Hippocampal formation (tissue), 2 donors: ENCODE data around the gene ARHGAP10.

Experiments
- DNase-seq, 2 donors: peaks; one replicate each; lab custom pipeline; 2025; lab: John Stamatoyannopoulos, UW

Gene ARHGAP10

DNA sequence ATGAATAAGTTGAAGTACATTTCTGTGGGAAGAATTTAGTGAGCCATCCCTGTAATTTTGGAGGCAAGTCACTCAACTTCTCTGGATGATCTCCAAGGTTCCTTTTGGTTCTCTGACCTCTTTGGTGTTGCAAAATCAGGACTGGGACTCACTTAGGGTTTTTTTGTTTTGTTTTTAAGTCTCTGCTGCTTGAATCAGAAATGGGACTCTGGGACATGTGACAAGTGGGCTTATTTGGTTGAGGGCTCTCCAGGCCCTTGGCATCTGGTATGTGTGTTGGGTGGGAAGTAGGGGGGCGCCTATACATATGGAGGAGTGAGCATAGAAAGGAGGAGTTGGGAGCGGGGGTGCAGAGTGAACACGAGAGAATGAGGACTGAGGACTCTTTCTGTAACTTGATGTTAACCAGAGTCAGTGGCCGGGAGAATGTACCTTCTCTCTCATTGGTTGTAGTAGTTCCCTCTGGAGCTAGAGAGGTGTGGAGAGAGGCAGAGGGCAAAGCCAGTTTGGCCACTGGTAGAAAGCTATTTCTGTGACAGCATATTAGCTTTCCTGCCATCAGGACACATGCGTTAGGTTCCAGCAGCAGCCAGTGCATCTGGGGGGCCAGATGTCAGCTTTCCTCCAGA lies 1.9 kb downstream of the ARHGAP10 start:
- no peak for DNase-seq

DNA sequence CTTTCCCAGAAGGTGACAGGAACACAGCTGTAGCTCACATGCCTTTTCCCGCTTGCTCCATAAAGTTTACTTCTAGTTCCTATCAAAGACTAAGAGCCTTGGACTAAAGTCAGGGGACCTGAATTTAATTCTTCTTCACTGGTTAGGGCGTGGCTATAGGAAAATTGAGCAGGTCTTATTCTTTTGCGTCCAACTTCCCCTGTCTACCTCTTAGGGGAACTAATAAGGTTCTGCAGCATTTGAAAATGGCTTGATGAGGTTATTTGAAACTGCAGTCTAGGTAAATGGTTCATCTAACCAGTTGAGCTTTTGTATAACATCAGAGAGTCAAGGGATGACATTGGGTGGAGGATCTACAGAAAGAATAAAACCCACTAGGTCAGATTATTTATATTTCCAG lies 2.6 kb downstream of the ARHGAP10 start:
- DNase-seq = no peak

DNA sequence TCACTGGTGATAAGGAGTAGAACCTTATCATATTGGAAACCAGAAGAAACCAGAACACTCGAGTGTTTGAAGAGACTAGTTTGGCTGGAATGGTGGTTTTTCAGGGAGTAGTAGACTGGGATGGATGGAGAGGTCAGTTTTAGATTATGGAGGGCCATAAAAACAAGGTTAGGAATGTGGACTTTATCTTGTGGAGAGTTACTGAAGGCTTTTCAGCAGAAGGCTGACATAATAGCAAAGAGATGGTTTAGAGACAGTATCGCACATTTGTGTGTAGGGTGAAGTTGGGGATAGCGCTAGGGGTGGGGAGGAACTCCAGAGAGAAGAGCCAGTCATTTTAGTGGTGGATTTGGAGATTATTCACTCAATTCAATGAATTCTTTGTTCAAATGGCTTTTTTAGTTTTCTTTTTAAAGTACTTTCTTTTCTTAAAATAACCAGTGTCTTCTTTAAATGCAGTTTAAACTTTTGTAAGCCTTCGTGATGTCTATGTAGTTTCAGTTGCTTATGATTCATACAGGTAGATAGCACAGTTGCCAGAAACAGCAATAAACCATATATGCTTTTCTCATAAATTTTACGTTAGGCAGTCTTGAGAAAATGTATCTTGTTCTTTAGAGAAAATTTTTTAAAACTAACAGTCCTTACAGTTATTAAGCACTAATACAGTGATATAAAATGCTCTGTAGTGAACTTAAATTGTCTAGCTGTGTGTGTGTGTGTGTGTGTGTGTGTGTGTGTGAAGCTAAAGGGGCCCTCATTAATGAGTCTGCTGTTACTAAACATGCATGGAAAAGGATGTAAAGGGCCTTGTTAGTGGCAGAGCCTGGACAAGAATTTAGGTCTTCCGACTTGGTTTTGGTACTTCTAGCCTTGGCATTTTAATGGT lies 3.8 kb downstream of the ARHGAP10 start:
- DNase-seq = no peak

DNA sequence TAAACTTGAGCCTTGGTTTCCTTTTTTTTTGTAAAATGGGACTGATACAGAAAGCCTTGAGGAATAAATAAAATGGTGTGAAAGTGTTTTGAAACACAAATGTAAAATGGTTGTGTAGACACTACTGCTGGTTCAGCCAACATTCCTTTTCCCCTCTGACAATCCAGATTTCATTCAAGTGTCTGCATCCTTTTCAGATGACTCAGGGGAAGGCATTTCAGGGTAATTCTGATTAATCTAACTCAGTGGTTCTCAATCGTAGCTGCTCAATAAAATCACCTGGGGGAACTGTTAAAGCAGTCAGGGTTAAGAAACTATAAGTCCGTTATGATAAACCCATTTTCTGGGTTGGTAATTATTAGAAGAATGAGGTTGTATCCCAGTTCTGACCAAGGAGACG lies 4.6 kb downstream of the ARHGAP10 start:
- no peak for DNase-seq

DNA sequence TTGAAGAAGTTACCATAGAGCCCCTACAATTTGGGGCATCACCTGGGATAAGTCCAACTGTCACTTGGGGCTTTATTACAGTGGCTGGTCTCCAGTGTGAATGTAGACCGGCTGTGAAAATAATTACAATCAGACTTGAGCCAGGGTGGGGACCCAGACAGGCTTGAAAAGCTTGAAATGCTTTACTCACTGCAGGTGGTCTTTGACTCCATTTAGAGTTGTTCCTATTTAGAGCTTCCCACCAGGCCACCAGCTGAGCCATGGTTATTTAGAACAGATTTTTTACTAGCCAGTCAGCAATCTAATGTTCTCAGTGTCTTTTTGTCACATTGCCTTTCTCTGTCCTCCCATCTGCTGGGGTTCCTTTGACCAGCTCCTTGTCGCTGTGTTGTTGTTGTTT lies 5.7 kb downstream of the ARHGAP10 start:
- DNase-seq = no peak

DNA sequence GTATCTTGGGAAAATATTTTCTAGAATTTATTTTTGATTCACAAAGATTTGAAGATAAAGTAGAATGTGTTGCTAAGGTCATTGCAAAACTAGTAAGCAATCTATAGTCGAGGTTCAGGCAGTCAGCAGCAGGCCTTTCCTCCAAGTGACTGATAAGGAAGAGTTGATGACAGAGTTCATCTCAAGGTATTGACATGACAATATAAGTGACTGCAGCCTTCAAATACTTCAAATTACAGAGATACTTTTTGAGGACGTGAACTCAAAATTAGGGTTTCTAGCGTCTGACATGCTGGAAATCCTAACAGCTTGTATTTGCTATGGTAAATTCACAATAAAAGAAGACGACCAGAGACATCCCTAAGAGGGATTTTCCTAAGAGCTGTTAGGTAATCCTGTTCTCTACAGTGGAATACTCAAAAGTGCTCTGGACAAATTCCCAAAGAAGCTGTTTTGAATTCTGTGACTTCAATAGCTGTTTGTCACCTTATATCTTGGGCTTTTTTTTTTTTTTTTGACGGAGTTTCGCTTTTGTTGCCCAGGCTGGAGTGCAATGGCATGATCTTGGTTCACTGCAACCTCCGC lies 7.4 kb downstream of the ARHGAP10 start:
- no peak for DNase-seq

DNA sequence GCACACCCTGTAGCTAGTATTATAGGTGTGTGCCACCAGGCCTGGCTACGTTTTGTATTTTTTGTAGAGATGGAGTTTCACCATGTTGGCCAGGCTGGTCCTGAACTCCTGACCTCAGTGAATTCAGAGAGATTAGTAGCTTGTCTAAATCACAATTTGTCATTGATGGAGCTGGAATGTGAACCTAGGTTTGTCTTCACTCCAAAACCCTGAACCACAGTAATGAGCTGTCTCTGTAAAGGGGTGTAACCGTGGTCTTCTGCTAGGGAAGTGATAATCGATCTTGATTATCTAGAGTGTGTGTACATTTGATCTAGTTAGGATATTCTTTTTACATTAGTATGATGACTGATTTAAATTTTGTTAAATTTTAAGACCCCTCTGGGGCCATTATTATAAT lies 8.3 kb downstream of the ARHGAP10 start:
- DNase-seq = no peak

DNA sequence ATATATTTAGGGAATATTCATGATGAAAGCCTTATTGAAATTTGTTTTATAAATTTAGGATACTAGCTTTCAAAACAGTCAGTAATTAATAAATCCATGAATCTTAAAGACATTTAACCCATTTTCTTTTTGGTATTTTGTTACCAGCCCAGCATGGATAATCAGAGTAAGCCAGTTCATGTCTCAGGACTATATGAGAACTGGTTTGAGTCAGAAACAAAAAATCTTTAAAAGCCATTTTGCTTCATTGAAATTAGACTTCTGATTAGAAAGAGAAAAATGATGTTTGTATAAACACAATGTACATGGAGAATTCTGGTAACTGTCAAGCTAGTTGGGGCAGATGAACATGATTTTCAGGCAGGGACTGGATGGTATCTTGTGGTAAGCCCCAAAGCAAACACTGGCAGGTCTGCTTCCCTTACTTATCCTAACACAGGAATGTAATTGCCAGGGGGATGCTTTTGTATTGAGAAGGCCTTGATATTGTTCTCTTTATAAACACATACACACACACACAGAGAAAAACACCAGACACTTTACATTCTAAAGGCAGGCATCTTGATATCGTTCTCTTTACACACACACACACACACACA lies 9.4 kb downstream of the ARHGAP10 start:
- no peak for DNase-seq

DNA sequence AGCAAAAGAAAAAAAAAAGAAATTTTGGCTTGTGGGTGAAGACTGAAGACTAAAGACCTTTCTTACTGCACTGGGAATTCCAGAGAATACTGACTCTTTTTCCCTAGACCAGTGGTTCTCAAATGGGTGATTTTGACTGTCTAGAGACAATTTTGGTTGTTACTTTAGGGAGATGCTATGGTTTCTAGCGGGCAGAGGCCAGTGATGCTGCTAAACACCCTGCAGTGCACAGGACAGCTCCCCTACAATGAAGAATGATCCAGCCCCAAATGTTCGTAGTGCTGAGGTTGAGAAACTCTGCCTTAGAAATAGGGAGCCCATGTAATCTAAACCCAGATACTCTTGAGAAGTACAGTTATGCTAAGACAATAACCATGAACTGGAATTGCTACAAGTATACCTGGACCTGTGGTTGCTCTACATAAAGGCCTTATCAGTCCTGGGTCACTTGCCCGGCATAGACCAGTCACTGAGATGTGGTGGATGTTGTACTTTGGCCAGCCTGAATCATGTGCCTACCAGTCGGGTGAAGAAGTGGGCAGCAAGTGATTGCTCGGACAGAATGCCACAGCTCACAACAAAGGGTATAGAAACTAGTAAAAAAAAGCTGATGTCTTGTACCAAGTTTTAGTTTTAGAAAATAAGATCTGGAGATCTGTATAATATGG lies 16.0 kb downstream of the ARHGAP10 start:
- no peak for DNase-seq

DNA sequence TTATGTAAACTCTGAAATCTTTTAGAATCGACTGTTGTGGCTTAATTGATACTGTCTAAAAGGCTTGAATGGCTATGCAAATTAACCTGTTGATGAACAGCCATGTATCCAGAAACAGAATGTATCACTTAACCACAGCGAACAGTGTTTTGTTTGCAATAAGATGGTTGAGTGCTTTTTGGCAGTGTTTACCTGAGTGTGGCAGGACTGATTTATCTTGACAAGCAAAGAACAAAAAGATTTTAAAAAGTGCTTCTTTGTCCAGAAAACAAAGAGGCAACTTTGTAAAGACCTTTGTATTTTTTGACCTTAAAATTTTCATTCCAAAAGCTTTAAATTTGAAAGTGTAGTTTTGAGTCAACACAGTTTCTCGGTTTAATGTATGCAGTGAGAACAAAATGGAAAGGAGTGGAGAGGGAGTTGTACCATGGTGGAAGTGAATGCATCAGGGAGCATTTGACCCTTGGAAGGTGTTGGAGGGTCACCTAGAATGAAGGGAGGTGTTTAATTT lies 18.0 kb downstream of the ARHGAP10 start:
- no peak for DNase-seq

DNA sequence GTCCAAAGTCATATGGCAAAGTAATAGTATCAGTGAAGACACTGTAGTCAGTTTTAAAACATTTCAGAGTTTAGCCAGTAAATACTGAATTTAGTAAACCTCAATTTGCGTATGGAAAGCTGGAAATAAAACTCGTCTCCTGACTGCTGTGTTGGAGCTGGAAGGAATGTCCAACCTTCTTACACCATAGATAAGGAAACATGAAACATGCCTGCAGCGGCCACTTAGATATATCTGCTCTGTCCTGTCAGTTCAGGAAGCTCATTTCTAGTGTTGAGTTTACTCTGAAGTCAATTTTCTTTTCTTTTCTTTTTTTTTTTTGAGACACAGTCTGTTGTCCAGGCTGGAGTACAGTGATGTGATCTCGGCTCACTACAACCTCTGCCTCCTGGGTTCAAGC lies 21.2 kb downstream of the ARHGAP10 start:
- DNase-seq = no peak

DNA sequence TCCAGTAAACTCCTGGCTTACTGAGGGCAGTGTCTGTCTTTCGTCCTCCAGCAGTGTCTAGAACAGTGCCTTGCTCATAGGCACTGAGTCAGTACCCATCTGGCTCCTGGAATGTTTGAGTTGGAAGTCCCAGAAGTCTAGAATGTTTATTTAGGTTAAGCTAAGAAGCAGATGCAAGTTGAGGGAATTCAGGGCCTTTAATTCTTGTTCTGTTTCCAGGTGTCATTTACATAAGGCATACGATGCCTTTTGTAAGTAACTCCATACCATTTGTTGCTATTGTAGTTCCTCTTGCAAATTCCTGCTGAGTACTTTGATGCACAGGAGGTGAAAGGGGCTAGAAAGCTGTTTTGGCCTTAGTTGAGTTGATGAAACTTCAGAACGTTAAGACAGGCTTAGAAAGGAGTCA lies 22.2 kb downstream of the ARHGAP10 start:
- no peak for DNase-seq

DNA sequence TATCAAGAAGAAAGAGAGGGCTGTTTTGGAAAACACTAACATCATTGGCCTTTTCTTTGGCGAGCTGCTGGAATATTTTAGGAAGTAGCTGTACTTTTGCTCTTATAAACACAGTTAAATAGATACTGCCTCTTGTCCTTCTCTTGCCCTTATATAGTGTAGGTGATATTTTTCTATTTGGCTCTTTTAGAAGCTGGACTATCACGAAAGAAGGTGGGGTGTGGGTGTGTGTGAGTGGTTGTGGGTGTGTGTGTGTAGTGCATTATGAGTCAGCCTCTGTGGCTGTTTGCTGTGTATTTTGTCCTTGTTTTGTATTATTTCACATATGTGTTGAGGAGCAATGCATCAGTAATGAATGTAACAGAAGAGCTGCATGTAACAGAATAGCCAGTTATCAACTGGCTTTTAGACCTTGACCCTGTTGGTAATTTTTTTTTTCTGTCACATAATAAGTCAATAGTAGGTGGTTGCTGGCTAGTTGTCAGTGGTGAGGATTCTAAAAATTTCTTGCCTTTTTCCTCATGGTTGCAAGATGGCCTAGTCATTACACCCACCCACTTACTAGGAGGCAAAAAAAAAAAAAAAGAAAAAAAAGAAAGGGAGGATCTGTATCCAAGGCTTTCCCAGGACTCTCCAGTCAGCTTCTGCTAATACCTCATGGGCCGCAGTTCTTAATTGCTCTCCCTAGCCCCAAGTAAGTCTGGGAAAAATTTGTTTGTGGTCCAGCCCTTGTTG lies 23.8 kb downstream of the ARHGAP10 start:
- no peak for DNase-seq

DNA sequence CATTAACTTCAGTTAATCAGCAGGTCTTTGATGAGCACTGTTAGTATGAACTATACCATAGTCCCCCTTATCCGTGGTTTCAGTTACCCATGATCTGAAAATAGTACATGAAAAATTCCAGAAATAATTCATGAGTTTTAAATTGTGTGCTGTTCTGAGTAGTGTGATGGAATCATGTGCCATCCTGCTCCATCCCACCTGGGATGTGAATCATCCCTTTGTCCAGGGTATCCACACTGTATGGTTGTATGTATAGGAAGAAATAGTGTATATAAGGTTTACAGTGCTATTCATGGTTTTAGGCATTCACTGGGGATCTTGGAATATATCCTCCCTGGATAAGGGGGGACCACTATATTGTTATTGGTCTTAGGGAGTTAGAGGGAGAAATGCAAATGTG lies 24.5 kb downstream of the ARHGAP10 start:
- DNase-seq = no peak

DNA sequence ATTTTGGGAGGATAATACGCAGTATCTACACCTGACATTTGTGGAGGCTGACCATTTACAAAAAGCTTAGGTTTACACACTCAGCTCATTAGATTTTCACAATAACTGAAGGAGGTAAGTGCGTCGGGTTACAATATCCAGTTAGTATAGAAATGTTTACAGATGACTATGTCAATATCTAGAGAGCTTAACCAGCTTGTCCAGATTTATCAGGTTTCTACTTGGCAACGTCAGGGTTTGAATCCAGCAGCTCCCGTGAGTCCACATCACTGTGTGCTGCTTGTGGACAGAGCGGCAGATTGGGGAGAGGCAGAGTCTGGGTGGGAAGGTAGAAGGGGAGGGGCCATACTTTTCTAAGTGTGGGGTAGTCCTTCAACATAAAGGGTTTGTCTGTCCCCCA lies 28.3 kb downstream of the ARHGAP10 start:
- no peak for DNase-seq

DNA sequence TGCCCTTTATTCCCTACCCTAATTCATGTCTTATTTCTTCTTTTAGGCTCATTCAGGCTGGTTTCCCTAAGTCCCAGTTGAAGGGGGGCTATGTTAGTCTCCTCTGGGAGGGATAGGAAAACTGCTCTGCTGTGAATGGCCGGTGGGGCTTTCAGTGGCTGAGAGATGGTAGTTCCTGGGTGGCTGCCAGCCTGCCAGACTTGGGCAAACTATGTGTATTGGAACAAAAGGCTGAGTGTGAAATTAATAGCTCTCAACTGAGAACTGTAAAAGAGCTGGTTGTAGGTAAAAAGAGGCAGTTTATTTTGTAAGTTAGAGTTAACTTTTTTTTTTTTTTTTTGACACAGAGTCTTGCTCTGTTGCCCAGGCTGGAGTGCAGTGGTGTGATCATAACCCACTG lies 28.8 kb downstream of the ARHGAP10 start:
- no peak for DNase-seq

DNA sequence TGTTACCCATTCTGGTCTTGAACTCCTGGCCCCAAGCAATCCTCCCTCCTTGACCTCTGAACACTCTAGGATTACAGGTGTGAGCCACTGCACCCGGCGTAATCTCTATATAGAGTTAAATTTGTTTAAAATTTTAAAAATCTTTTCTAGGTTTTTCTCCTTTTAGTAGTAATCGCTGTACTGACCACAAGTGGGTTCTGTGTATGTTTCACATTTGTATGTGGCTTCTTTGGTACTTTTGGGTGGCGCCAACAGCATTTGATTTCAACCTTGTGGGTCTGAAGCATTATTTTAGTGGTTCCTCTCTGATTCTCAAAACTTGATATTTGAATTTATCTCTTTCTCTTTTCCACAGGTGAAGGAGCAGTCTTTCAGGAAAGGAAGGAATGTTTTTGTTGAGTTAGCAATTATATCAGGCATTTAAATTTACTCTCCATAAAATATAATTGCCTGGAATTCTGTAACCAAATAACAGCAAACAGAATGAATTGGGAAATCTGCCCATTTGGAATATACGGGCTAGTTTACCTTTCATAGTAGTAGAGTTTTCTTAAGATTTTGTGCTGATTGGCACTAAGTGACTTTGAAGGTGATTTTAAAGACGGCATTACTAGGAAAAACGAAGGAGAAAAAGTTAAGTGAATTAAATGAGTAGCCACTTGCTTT lies 29.5 kb downstream of the ARHGAP10 start:
- DNase-seq = no peak

DNA sequence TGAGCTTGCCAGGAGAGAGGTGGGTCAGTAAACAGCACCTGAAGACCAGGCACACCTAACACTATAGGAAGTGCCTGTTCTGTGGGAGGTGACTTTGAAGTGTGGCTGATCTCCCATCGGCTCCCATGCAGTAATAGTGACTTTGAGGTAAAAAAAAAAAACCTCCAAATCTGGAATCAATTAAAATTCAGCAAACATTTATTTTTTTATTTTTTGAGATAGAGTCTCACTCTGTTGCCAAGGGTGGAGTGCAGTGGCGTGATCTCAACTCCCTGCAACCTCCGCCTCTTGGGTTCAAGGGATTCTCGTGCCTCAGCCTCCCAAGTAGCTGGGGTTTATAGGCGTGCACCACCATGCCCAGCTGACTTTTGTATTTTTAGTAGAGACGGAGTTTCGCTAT lies 32.4 kb downstream of the ARHGAP10 start:
- DNase-seq = no peak

DNA sequence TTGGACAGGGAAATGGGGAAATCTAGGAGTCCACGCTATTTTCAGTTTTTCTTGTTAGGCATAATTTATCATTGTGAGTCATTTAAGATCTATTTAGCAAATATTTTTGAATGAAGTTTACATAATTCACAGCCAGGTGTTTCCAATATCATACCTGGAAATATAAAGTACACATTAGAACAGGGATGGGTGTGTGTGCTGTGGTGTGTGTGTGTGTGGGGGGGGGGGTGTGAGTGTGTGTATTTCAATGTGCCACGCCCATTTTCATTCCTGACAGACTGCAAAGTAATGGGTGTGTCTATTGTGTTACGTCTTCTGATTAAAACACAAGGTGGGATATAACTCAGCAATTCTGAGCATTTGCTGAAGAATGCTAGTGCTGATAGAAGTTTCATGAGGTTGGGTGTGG lies 33.2 kb downstream of the ARHGAP10 start:
- DNase-seq = no peak

DNA sequence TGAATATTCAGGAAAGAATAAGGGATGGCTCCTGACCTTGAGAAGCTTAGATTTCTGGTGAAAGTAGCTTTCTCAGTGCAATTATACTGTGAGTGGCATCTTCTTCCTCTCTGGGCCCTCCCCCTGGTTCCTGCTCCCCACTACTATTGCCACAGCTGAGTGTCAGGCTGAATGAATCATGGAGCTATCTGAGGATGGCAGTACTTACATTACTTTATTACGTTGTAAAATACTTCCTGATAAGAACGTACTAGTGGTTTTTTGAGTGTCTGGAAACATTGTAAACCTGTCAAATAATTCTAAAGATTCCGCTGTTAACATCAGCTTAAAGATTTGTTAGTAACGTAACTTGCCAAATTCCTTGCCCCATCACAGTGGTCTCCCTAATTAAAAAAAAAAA lies 36.2 kb downstream of the ARHGAP10 start:
- DNase-seq = no peak

DNA sequence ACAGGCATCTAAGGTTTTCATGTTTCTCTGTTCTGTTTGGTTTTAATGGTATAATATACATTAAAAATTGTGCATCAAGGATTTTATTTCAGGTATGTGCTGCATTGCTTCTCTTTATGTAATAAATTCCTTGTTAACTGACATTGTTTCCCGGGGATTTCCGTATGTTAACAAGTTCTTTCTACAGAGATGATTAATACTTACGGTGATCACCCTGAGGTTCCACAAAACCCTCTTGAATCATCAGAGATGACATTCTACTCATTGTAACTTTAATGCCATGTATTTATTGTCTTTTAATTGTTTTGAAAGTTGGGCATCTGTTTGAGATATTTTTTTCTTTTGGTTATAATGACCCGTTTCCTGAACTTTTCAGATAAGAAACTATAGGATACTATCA lies 37.5 kb downstream of the ARHGAP10 start:
- DNase-seq = no peak
